ENCODE data around the gene CDH16.
"Not testable (repeated sequence)": the region's sequence is repeated elsewhere in the genome, so short reads cannot be mapped to it uniquely, and the experiment has no call there.

- not testable (repeated sequence) for TF ChIP-seq POLR2AphosphoS5, POLR2A, EP300 (IDR thresholded peaks at IDR 0.05)
- TF ChIP-seq, protein P1, sequence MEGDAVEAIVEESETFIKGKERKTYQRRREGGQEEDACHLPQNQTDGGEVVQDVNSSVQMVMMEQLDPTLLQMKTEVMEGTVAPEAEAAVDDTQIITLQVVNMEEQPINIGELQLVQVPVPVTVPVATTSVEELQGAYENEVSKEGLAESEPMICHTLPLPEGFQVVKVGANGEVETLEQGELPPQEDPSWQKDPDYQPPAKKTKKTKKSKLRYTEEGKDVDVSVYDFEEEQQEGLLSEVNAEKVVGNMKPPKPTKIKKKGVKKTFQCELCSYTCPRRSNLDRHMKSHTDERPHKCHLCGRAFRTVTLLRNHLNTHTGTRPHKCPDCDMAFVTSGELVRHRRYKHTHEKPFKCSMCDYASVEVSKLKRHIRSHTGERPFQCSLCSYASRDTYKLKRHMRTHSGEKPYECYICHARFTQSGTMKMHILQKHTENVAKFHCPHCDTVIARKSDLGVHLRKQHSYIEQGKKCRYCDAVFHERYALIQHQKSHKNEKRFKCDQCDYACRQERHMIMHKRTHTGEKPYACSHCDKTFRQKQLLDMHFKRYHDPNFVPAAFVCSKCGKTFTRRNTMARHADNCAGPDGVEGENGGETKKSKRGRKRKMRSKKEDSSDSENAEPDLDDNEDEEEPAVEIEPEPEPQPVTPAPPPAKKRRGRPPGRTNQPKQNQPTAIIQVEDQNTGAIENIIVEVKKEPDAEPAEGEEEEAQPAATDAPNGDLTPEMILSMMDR (IDR thresholded peaks at IDR 0.05) = not testable (repeated sequence)
Observed at GRCh38 chr16:66955363-66956153, 36.9 kb upstream of the CDH16 start.
